Hematopoietic multipotent progenitor cell treated with erythropoietin and hydrocortisone succinate and interleukin-3 and kit ligand, for 4 days (in vitro differentiated cells): ENCODE data around the gene LSG1.
A peak's percentile ranks its signal among the peaks of the same experiment; 100 is the strongest.

Source experiments
- DNase-seq: peaks from one replicate; pipeline ENCODE4 v3.0.0-alpha.2; 2015

LSG1 gene

GRCh38 chr3:194686816-194687637 lies 15.0 kb upstream of the LSG1 start:
- DNase-seq: peak; percentile 59

DNA sequence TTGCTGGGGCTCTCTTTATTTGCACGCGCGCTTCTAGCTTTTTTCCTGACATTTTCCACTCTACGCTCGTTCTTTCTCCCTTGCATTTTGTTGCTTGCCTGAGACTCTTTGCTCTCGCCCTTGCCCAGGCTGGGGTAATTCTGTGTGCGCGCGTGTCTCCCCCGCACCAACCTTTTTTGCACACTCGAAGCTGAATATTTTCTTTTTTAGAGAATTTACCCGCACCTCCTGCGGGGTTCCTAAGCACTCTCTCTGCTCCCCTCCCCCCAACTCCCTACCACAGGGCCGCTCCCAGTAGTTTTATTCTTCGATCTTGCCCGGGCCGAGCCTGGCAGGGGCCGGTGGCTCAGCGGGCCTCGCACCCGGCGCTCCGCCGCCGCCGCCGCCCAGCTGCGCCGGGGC lies 14.4 kb upstream of the LSG1 start:
- DNase-seq: no peak

- DNase-seq: peak; percentile 91
These were observed 13.9 kb upstream of the LSG1 start, which contains the start of gene FAM43A for GRCh38 chr3:194685718-194686413. TSS of gene FAM43A (plus strand) at chr3:194685883. CDS start at chr3:194686827, 944 bp downstream.

DNA sequence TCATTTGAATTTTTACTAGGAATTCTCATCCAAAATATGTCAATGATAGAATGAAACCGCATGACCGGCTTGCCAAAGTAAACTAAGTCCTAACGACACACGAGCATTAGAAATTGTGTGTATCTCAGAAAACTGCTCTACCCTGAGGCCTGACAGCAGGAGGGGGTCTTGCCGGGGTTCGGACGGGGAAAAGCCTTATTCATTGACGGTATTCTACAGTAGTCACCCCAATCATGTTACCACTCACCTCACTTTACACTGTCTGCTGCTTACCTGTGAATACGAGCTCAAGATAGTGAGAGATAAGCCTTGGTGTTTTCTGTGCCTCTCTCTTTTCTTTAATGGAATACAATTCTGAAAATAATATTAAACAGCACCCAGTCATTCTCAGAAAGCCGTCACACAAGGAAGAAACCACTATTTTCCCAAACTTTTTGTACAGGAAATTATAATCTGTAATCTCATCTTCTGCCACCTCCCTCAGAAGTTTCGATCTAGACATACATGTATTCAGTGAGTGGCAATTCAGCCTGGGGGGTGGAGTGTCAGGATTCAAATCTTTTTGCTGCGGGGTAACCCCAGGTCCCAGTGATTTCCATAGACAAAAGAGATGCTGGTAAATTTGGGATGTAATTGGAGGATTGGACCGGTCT lies 13.2 kb upstream of the LSG1 start:
- no peak for DNase-seq

DNA sequence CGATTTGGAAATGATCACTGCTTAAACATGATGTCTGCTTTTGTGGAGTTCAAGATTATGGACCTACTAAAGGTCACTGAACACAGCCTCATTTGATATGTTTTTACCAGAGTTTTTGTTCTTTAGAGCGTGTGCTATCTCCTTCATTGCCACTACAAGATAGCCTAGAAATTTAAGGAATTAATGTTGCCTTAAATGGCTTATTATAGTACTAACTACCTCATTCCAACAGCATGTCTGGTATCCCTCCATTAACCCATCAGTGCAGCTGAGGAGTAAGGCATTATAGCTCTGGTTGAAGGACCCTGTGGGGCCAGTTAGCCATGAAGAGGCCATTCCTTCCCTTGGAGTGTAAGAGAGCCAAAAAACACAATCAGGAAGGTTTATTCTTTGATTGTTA lies 11.4 kb upstream of the LSG1 start:
- no peak for DNase-seq

DNA sequence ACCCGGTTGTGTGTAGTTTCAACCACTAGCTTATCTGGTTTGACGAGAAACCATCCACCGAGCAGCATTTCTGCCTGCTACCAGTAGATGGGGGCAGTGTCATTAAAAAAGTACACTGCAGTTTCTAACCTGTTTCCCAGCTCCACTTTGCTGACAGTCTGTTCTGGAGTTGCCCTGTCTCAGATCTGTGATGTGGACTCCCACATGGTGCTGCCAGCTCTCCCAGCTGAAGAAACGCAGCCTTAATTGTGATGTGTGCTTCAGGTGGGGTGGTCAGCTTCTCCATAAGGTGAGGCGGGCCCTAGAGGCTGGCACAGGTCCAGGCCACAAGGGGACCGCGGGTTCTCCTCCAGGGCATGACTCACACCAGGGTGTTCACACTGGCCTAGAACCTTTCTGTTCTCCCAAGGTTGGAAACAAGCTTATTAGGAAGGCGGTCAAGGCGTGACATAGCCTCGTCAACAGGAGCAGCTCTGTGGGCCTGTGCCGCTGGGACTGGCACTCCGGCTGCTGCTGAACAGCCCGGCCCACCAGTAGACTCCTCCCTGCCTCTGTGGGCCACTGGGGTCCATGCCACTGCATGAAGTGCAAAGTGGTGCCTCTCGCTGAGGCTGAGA lies 10.8 kb upstream of the LSG1 start:
- DNase-seq: peak; percentile 94

DNA sequence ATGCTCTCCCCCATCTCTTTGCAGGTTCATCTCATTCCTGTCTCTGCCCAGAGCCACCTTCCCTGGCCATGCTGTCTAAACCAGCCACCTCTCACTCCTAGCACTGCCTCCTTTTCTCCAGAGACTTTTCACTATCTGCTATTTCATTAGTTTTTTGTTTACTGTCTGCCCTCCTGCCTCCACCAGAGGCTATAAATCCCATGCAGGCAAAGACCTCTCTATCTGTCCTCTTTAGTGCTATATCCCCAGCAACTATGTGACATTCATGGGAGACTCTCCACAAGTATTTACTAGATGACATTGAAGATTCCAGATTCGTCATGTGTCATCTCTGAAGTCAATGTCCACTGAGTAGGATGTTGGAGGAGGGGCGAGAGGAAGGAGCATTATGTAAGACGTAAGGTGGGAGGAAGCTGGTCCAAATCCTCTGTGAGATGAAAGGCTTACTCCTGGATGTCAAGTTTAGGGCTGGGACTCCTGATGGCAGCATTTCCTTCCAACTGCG lies 10.2 kb upstream of the LSG1 start:
- DNase-seq: no peak

DNA sequence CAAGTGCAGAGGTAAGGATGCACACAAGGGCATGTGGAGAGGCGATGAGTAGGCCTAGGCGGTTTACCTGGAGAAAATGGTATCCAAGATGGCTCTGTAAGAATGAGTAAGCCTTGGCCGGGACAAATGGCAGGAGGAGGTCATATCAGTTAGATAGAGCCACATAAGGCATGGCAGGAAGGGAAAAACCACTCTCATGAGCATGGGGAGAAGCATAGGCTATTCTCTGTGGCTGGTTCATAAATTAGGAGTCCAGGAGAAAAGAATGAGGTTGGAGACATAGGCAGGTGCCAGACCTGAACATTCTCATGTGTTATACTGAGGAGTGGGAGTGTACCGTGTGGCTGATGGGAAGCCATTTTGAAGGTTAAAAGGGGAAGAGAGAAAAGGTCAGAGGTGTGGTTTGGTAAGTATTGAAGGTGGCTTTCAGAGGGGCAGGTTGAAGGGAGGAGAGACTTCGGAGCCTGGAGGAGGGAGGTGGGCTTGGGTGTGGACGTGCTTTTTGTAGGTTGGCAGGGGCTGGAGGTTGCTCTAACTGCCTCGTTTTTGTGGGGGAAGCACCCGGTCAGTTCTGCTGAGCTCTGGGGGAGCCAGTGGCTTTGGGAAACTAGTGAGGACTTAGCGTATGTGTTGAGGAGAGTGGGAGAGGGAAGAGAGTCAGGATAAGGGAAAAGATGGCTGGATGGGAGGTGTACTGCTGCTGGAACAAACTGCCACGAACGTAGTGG lies 9.1 kb upstream of the LSG1 start:
- no peak for DNase-seq

- DNase-seq: no peak
These were observed 4.5 kb upstream of the LSG1 start for GRCh38 chr3:194676471-194676870.

DNA sequence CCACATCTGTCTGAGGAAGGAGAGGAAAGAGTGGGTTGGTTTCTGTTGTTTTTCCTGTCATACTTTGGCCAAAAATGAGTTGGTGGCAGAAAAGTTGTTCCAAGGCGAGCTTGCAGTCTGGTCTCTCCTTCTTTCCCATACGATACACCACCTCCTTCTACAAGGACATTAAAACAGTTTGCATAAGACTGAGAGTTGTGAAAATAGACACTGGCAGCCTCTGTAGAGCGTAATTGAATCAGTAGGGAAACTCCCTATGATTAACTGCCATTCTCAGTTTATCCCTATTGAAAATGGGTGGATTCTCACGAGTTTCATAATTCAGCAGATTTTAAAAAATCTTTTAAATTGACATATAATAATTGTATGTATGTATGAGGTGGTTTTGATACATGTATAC lies 3.7 kb upstream of the LSG1 start:
- no peak for DNase-seq

GRCh38 chr3:194675081-194675640 lies 3.2 kb upstream of the LSG1 start:
- DNase-seq: no peak

DNA sequence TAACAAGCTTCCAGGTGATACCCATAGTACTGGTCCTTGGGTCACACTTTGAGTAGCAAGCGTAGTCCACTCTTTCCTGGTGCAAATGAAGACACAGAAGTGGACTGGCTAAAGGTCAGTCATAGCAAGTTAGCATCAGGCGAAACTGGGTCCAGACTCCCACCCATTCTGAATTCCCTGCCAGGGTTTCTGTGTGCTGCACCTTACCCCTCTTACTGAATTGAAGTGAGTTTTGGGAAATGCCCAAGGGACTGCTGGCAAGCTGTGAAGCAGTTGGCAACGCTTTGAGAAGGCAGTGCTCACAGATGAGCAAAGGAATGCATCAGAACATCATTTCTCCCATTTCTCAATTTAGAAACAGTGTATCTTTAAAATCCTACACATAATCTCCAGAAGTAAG lies 1.8 kb upstream of the LSG1 start:
- no peak for DNase-seq

- DNase-seq: no peak
These were observed 885 bp upstream of the LSG1 start for GRCh38 chr3:194672876-194673275.

GRCh38 chr3:194671511-194671899 lies 486 bp downstream of the LSG1 start:
- DNase-seq: peak; percentile 68

DNA sequence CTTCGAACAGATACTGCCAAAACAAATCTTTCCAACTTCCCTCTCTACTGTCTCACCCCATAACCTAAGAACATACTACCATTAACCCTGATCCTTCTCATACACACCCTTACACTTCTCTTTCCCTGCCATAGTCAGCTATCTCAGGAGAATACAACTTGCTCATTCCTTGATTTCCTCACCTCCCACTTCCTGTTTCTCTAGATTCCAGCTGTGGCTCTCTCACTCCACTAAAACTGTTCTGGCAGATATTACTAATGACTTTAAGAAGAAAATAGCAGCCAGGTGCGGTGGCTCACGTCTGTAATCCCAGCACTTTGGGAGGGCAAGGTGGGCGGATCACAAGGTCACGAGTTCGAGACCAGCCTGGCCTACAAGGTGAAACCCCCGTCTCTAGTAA lies 4.6 kb downstream of the LSG1 start:
- DNase-seq: no peak

DNA sequence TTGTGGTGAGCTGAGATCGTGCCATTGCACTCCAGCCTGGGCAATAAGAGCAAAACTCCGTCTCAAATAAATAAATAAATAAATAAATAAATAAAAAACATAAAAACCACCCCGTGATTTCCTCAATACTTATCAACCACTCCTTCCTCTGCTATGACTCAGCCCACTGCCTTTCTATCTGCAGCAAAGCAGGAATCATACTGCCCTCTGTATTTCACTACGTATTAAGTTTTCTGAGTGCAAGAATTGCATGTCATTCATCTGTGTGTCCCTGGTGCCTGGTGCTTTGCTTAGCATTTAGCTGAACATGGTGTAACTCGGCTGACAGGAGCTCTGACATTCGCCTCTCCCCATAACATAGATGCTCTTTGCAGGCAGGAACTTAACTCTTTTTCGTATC lies 7.1 kb downstream of the LSG1 start:
- DNase-seq: peak; percentile 85

GRCh38 chr3:194661946-194662345 lies 10.0 kb downstream of the LSG1 start:
- peak; percentile 32 for DNase-seq

GRCh38 chr3:194661374-194661773 lies 10.6 kb downstream of the LSG1 start:
- DNase-seq: peak; percentile 94

DNA sequence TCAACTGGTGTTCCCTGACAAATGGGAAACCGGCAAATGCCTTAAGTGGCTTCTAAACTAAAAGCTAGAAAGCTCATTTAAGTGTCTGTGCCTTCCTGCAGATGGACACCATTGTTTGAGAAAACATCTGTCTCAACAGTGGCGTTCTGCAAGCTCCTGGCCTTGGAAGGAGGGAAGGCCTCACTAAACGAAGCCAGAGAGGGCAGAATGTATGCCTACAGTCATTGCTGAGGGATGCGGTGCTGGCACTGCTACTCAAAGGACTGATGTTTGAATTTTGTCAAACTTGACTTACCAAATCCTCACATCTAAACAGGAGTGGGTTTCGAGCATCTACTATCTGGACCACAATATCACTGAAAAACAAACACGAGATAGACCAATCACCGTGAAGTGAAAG lies 12.2 kb downstream of the LSG1 start:
- no peak for DNase-seq

- peak; percentile 39 for DNase-seq
These were observed 13.3 kb downstream of the LSG1 start for GRCh38 chr3:194658477-194659242.

- DNase-seq: no peak
These were observed 14.6 kb downstream of the LSG1 start for GRCh38 chr3:194657439-194657838.
